Measurements from ENCODE around the gene NFS1. TPM values are rescaled to one million over a fixed set of nuclear protein-coding genes. Genes with fewer than 3 reads are reported as not detected.

NFS1 gene
- polyA plus RNA-seq, 1 donor (not counting 4 experiments of a cell fraction or from before 2014, with no cell fraction given), result 39.6 TPM

DNA sequence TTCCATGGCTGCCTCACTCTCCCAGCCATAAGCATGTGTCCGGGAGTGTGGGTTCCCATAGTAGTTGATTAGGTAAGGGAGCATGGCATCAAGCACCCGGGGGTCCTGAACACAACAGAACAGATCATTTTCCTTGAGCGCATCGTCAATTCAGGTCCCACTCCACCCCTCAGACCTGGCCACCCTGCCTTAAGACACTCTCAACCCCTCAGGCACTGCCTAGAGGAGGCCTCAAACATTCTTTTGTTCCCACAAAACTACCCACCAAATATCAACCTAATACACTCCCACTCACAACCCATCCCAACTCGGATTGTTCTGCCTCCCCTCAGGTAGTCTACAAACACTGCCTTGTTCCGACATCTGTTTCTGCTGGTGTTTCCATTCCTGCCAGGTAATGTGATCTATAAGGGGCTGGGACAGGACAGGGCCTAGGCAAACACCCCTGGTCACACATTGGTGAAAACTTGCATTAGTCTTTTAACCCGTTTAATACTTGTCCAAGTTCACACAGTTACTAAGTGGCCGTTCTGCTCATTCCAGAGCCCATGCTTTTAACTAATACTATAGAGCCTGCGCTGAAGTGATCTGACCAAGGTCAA, 1.4 kb downstream of the NFS1 start:
- DNase-seq (ENCODE audit: low read depth, low spot score), result no peak
- TF ChIP-seq CTCF (optimal IDR thresholded peaks at IDR 0.05 in 1 of 3, IDR thresholded peaks at IDR 0.05 in 1 of 3, conservative IDR thresholded peaks at IDR 0.05 in 1 of 3; ENCODE audit: extremely low read depth in 1 of 3, insufficient read depth in 2 of 3, low read length in 3 of 3), result no peak
- no peak for TF ChIP-seq EZH2 (IDR thresholded peaks at IDR 0.05; ENCODE audit: low read length)
- H3K9me3 ChIP-seq (ENCODE audit: control insufficient read depth, low read depth, low read length), result no peaks in the 10 kb centered on the region
- dilution Hi-C loops (cut with MboI; ENCODE audit: extremely low pct_ligation_motif_present, low sequenced_read_pairs), result no loop called here
- no peaks in the 10 kb centered on the region for H4K20me1 ChIP-seq (ENCODE audit: control insufficient read depth, extremely low read depth, insufficient read depth, low read length)
- no peak for FAIRE-seq
- no peak overlapping the region for H3K27ac ChIP-seq (ENCODE audit: control insufficient read depth, insufficient read depth, low read length)
- H3K4me2 ChIP-seq (ENCODE audit: control insufficient read depth, extremely low read depth, insufficient read depth, low read depth, low read length), result peak overlapping the region; percentile 100
- peak overlapping the region; percentile 98 for H3K9ac ChIP-seq (ENCODE audit: control insufficient read depth, extremely low read depth, insufficient read depth, low read length)
- peak overlapping the region; percentile 84 for H2AFZ ChIP-seq (ENCODE audit: control insufficient read depth, low read length)
- peaks cover 13 to 14% of the 10 kb centered on the region in 2 experiments for H3K36me3 ChIP-seq (ENCODE audit: control insufficient read depth in 2 of 2, extremely low read depth in 1 of 2, insufficient read depth in 2 of 2, low read length in 2 of 2)
- peaks cover 33% of the 10 kb centered on the region for H3K79me2 ChIP-seq (ENCODE audit: control insufficient read depth, insufficient read depth, low read length)
- peak overlapping the region; percentile 78 to 90 (median 84) for H3K4me3 ChIP-seq (ENCODE audit: control insufficient read depth in 2 of 3, extremely low read depth in 1 of 3, insufficient read depth in 2 of 3, low read depth in 1 of 3, low read length in 3 of 3)
- H3K27me3 ChIP-seq (ENCODE audit: control insufficient read depth, extremely low read depth, insufficient read depth, low read length), result no peaks in the 10 kb centered on the region
- H3K9me1 ChIP-seq (ENCODE audit: control insufficient read depth, extremely low read depth, insufficient read depth, low read length), result no peaks in the 10 kb centered on the region
- H3K4me1 ChIP-seq (ENCODE audit: control insufficient read depth, extremely low read depth, insufficient read depth, low read length), result peaks cover 17% of the 10 kb centered on the region

- no peak for DNase-seq (ENCODE audit: low read depth, low spot score)
- FAIRE-seq, result no peak
- no peak overlapping the region for H3K4me3 ChIP-seq (ENCODE audit: control insufficient read depth in 2 of 3, extremely low read depth in 1 of 3, insufficient read depth in 2 of 3, low read depth in 1 of 3, low read length in 3 of 3)
- H3K36me3 ChIP-seq (ENCODE audit: control insufficient read depth in 2 of 2, extremely low read depth in 1 of 2, insufficient read depth in 2 of 2, low read length in 2 of 2), result peaks cover 10% of the 10 kb centered on the region in 2 experiments
- peaks cover 31% of the 10 kb centered on the region for H3K79me2 ChIP-seq (ENCODE audit: control insufficient read depth, insufficient read depth, low read length)
- no peak overlapping the region for H2AFZ ChIP-seq (ENCODE audit: control insufficient read depth, low read length)
- TF ChIP-seq EZH2 (IDR thresholded peaks at IDR 0.05; ENCODE audit: low read length), result no peak
- TF ChIP-seq CTCF (optimal IDR thresholded peaks at IDR 0.05 in 1 of 3, IDR thresholded peaks at IDR 0.05 in 1 of 3, conservative IDR thresholded peaks at IDR 0.05 in 1 of 3; ENCODE audit: extremely low read depth in 1 of 3, insufficient read depth in 2 of 3, low read length in 3 of 3), result no peak
- H3K27ac ChIP-seq (ENCODE audit: control insufficient read depth, insufficient read depth, low read length), result no peak overlapping the region
- H3K27me3 ChIP-seq (ENCODE audit: control insufficient read depth, extremely low read depth, insufficient read depth, low read length), result no peaks in the 10 kb centered on the region
- no peaks in the 10 kb centered on the region for H4K20me1 ChIP-seq (ENCODE audit: control insufficient read depth, extremely low read depth, insufficient read depth, low read length)
- H3K9me1 ChIP-seq (ENCODE audit: control insufficient read depth, extremely low read depth, insufficient read depth, low read length), result no peaks in the 10 kb centered on the region
- no peak overlapping the region for H3K4me2 ChIP-seq (ENCODE audit: control insufficient read depth, extremely low read depth, insufficient read depth, low read depth, low read length)
- H3K9me3 ChIP-seq (ENCODE audit: control insufficient read depth, low read depth, low read length), result no peaks in the 10 kb centered on the region
- dilution Hi-C loops (cut with MboI; ENCODE audit: extremely low pct_ligation_motif_present, low sequenced_read_pairs), result no loop called here
- no peak overlapping the region for H3K9ac ChIP-seq (ENCODE audit: control insufficient read depth, extremely low read depth, insufficient read depth, low read length)
- H3K4me1 ChIP-seq (ENCODE audit: control insufficient read depth, extremely low read depth, insufficient read depth, low read length), result peaks cover 17% of the 10 kb centered on the region
Observed at GRCh38 chr20:35695978-35696377, 3.2 kb downstream of the NFS1 start.

Measured in keratinocyte (primary cell).